Dedifferentiated amniotic fluid mesenchymal stem cell (primary cell): ENCODE measurements around the gene CAMKK2.
"Not testable (repeated sequence)": the region's sequence is repeated elsewhere in the genome, so short reads cannot be mapped to it uniquely, and the experiment has no call there.

Experiments
- DNase-seq: peaks from one replicate; pipeline ENCODE4 v3.0.0-alpha.2; 2016; ENCODE audit errors: extremely low spot score

The CAMKK2 gene

GRCh38 chr12:121246893-121247557 lies 49.5 kb downstream of the CAMKK2 start:
- no peak for DNase-seq

- no peak for DNase-seq
These were observed 50.6 kb downstream of the CAMKK2 start for GRCh38 chr12:121245951-121246350.

GRCh38 chr12:121245031-121245430 lies 51.5 kb downstream of the CAMKK2 start:
- no peak for DNase-seq

- no peak for DNase-seq
These were observed 55.1 kb downstream of the CAMKK2 start for GRCh38 chr12:121241156-121241970.

GRCh38 chr12:121240484-121241101 lies 55.9 kb downstream of the CAMKK2 start:
- no peak for DNase-seq

GRCh38 chr12:121240062-121240420 lies 56.5 kb downstream of the CAMKK2 start:
- DNase-seq = no peak

- DNase-seq = no peak
These were observed 57.0 kb downstream of the CAMKK2 start for GRCh38 chr12:121239351-121240061.

GRCh38 chr12:121238604-121239350 lies 57.7 kb downstream of the CAMKK2 start:
- DNase-seq = no peak

GRCh38 chr12:121238086-121238485 lies 58.4 kb downstream of the CAMKK2 start:
- DNase-seq = no peak

GRCh38 chr12:121237415-121237814 lies 59.1 kb downstream of the CAMKK2 start:
- DNase-seq = no peak

GRCh38 chr12:121236776-121237175 lies 59.7 kb downstream of the CAMKK2 start:
- DNase-seq = no peak

GRCh38 chr12:121233628-121234020 lies 62.9 kb downstream of the CAMKK2 start:
- no peak for DNase-seq

GRCh38 chr12:121232977-121233627 lies 63.4 kb downstream of the CAMKK2 start:
- no peak for DNase-seq

GRCh38 chr12:121232163-121232562 lies 64.3 kb downstream of the CAMKK2 start:
- no peak for DNase-seq

GRCh38 chr12:121230538-121230907 lies 66.0 kb downstream of the CAMKK2 start:
- no peak for DNase-seq

GRCh38 chr12:121229826-121230537 lies 66.5 kb downstream of the CAMKK2 start:
- DNase-seq = peak; percentile 63

GRCh38 chr12:121228919-121229665 lies 67.4 kb downstream of the CAMKK2 start:
- no peak for DNase-seq

- no peak for DNase-seq
These were observed 69.2 kb downstream of the CAMKK2 start for GRCh38 chr12:121227294-121227693.

- not testable (repeated sequence) for DNase-seq
These were observed 69.6 kb downstream of the CAMKK2 start for GRCh38 chr12:121226871-121227270.

GRCh38 chr12:121226399-121226798 lies 70.1 kb downstream of the CAMKK2 start:
- no peak for DNase-seq
